Astrocyte of the cerebellum (primary cell): Measurements from ENCODE around the gene CTSA.
A peak's percentile ranks its signal among the peaks of the same experiment; 100 is the strongest.

Experiments used
- DNase-seq: peaks from one replicate; pipeline ENCODE4 v3.0.0-alpha.2; 2011; ENCODE audit warnings: low read depth
- H3K4me3 ChIP-seq: 2 replicates; pipeline ENCODE4 v1.5.1; 2011; ENCODE audit warnings: mild to moderate bottlenecking, low read depth, low read length, moderate library complexity
- CTCF ChIP-seq: IDR thresholded peaks from 2 replicates; pipeline ENCODE4 v1.5.1; 2012; ENCODE audit warnings: low read length, low read depth, moderate library complexity, mild to moderate bottlenecking; ENCODE audit errors: missing control alignments
- in situ Hi-C: cut with HindIII; loops from 2 replicates; pipeline ENCODE4 v1.10.0; 2017; ENCODE audit warnings: low sequenced_read_pairs

CTSA gene

GRCh38 chr20:45874576-45874975 is 16.6 kb upstream of the CTSA start:
- no peak overlapping the region for H3K4me3 ChIP-seq
- no peak for TF ChIP-seq CTCF
- no peak for DNase-seq
- in situ Hi-C loops = no loop called here

- no peak overlapping the region for H3K4me3 ChIP-seq
- TF ChIP-seq CTCF = no peak
- in situ Hi-C loops = no loop called here
- DNase-seq = no peak
Measured at GRCh38 chr20:45878076-45878761, 12.9 kb upstream of the CTSA start.

- DNase-seq = peak; percentile 99
- in situ Hi-C loops = no loop called here
- H3K4me3 ChIP-seq = peak within 1 kb of the TSS; percentile 64
- no peak for TF ChIP-seq CTCF
Measured at GRCh38 chr20:45880988-45881788, 9.9 kb upstream of the CTSA start, which contains the start of gene ZSWIM1. Gene ZSWIM1 (plus strand): TSS chr20:45881227. CDS start chr20:45882593, 1,366 bp downstream.

- in situ Hi-C loops = no loop called here
- DNase-seq = no peak
- H3K4me3 ChIP-seq = no peak overlapping the region
- TF ChIP-seq CTCF = no peak
Measured at GRCh38 chr20:45882469-45883099, 8.6 kb upstream of the CTSA start.

- in situ Hi-C loops = no loop called here
- TF ChIP-seq CTCF = no peak
- no peak overlapping the region for H3K4me3 ChIP-seq
- no peak for DNase-seq
Measured at GRCh38 chr20:45883100-45883469, 8.1 kb upstream of the CTSA start.

GRCh38 chr20:45886590-45887345 is 4.4 kb upstream of the CTSA start:
- H3K4me3 ChIP-seq = no peak overlapping the region
- no peak for TF ChIP-seq CTCF
- no peak for DNase-seq
- in situ Hi-C loops = loop anchor here (5.0 kb wide), 1 partner anchor 56 kb away; no protein-coding TSS in a partner anchor
